Measurements from ENCODE around the gene TRMT61A. TPM values are rescaled to one million over a fixed set of nuclear protein-coding genes. Genes with fewer than 3 reads are reported as not detected.

TRMT61A gene
- total and polyA plus RNA-seq, 12 donors, result 2.9 to 14.7 (median 4.0) TPM

GRCh38 chr14:103488071-103488470 is 40.9 kb upstream of the TRMT61A start:
- H3K36me3 ChIP-seq, result peaks cover 0 to 100% (median 9%) of the 10 kb centered on the region in 9 donors
- no peak for DNase-seq
- H3K9me3 ChIP-seq, result no peaks in the 10 kb centered on the region
- H3K4me1 ChIP-seq, result peaks cover 0 to 18% (median 6%) of the 10 kb centered on the region in 9 donors
- WGBS, 2 donors, result 91 to 93% methylated on average over 6 of the region's 6 CpGs
- no peak for TF ChIP-seq CTCF (IDR thresholded peaks at IDR 0.05)
- peak overlapping the region in 1 of 10 donors; percentile 44 for H3K27ac ChIP-seq
- no peaks in the 10 kb centered on the region for H3K27me3 ChIP-seq
- intact Hi-C loops (cut with DNase I), result no loop called here
- ATAC-seq, result no peak
- H3K4me3 ChIP-seq, result no peak overlapping the region

GRCh38 chr14:103488960-103489359 is 40.0 kb upstream of the TRMT61A start:
- intact Hi-C loops (cut with DNase I), result no loop called here
- no peaks in the 10 kb centered on the region for H3K9me3 ChIP-seq
- DNase-seq (no peak), ATAC-seq (no peak)
- peaks cover 0 to 98% (median 9%) of the 10 kb centered on the region in 9 donors for H3K36me3 ChIP-seq
- no peak for TF ChIP-seq CTCF (IDR thresholded peaks at IDR 0.05)
- peaks cover 0 to 18% (median 6%) of the 10 kb centered on the region in 9 donors for H3K4me1 ChIP-seq
- no peaks in the 10 kb centered on the region for H3K27me3 ChIP-seq
- H3K4me3 ChIP-seq, result no peak overlapping the region
- WGBS, 2 donors, result 60 to 75% methylated on average over 2 of the region's 2 CpGs
- H3K27ac ChIP-seq, result peak overlapping the region in 1 of 10 donors; percentile 44

- TF ChIP-seq CTCF (IDR thresholded peaks at IDR 0.05), result no peak
- Histone ChIP-seq H3K27ac (no peak overlapping the region), H3K4me3 (no peak overlapping the region), H3K27me3 (no peaks in the 10 kb centered on the region), H3K9me3 (no peaks in the 10 kb centered on the region), H3K4me1 (peaks cover 0 to 18% (median 6%) of the 10 kb centered on the region in 9 donors), H3K36me3 (peaks cover 0 to 98% (median 11%) of the 10 kb centered on the region in 9 donors)
- 91% methylated on average over 2 of the region's 2 CpGs for WGBS, 2 donors
- ATAC-seq (no peak), DNase-seq (no peak)
- intact Hi-C loops (cut with DNase I), result loop anchor here in 2 of 10 donors (10.0 kb wide), 1 partner anchor 105 kb away; the partner anchor contains the start of gene MARK3 (in 2 of the 2)
Measured at GRCh38 chr14:103489621-103490020, 39.4 kb upstream of the TRMT61A start.

GRCh38 chr14:103491691-103492090 is 37.3 kb upstream of the TRMT61A start:
- no peaks in the 10 kb centered on the region for H3K9me3 ChIP-seq
- ATAC-seq (no peak), DNase-seq (no peak)
- TF ChIP-seq CTCF (IDR thresholded peaks at IDR 0.05), result no peak
- peak overlapping the region in 1 of 10 donors; percentile 49 for H3K27ac ChIP-seq
- H3K27me3 ChIP-seq, result no peaks in the 10 kb centered on the region
- H3K4me1 ChIP-seq, result peaks cover 3 to 25% (median 8%) of the 10 kb centered on the region in 9 donors
- no peak overlapping the region for H3K4me3 ChIP-seq
- 93 to 97% methylated on average over 10 of the region's 10 CpGs for WGBS, 2 donors
- peaks cover 0 to 100% (median 24%) of the 10 kb centered on the region in 9 donors for H3K36me3 ChIP-seq
- intact Hi-C loops (cut with DNase I), result loop anchor here in 2 of 10 donors (10.0 kb wide), 1 partner anchor 107 kb away; the partner anchor contains the start of gene MARK3 (in 2 of the 2)
